SIG-M5 treated with dmso at 0.1 percent for 504 hours (cell line): ENCODE results near the gene DET1.
"Not testable (repeated sequence)": the region's sequence is repeated elsewhere in the genome, so short reads cannot be mapped to it uniquely, and the experiment has no call there.

Experiments used
- DNase-seq: peaks from one replicate; lab custom pipeline; 2025; ENCODE audit not compliant: unreplicated experiment; lab: John Stamatoyannopoulos, UW

DET1 gene

GRCh38 chr15:88541111-88541510 is 5.4 kb downstream of the DET1 start:
- not testable (repeated sequence) for DNase-seq

GRCh38 chr15:88540350-88540749 is 6.1 kb downstream of the DET1 start:
- DNase-seq, result not testable (repeated sequence)

- no peak for DNase-seq
These were observed 7.0 kb downstream of the DET1 start for GRCh38 chr15:88539441-88539840.

GRCh38 chr15:88538972-88539371 is 7.5 kb downstream of the DET1 start:
- DNase-seq, result no peak

GRCh38 chr15:88537591-88538317 is 8.7 kb downstream of the DET1 start:
- DNase-seq, result no peak

GRCh38 chr15:88535607-88536313 is 10.7 kb downstream of the DET1 start:
- DNase-seq, result no peak

- no peak for DNase-seq
These were observed 11.4 kb downstream of the DET1 start for GRCh38 chr15:88535100-88535499.

- no peak for DNase-seq
These were observed 13.1 kb downstream of the DET1 start for GRCh38 chr15:88533376-88533775.

GRCh38 chr15:88529021-88529630 is 17.4 kb downstream of the DET1 start:
- DNase-seq, result no peak

GRCh38 chr15:88526247-88526879 is 20.1 kb downstream of the DET1 start:
- no peak for DNase-seq

GRCh38 chr15:88525418-88525817 is 21.1 kb downstream of the DET1 start:
- DNase-seq, result no peak

GRCh38 chr15:88524094-88524493 is 22.4 kb downstream of the DET1 start:
- not testable (repeated sequence) for DNase-seq

GRCh38 chr15:88518903-88519302 is 27.6 kb downstream of the DET1 start:
- DNase-seq, result no peak

GRCh38 chr15:88513195-88513594 is 33.3 kb downstream of the DET1 start:
- no peak for DNase-seq

- no peak for DNase-seq
These were observed 33.9 kb downstream of the DET1 start for GRCh38 chr15:88512601-88513000.

GRCh38 chr15:88512078-88512477 is 34.4 kb downstream of the DET1 start:
- DNase-seq, result no peak

GRCh38 chr15:88511161-88511560 is 35.3 kb downstream of the DET1 start:
- DNase-seq, result no peak

GRCh38 chr15:88509964-88510363 is 36.5 kb downstream of the DET1 start:
- DNase-seq, result no peak

GRCh38 chr15:88509321-88509720 is 37.2 kb downstream of the DET1 start:
- no peak for DNase-seq

- DNase-seq, result no peak
These were observed 39.9 kb downstream of the DET1 start for GRCh38 chr15:88506628-88507027.

GRCh38 chr15:88505721-88506120 is 40.8 kb downstream of the DET1 start:
- no peak for DNase-seq

GRCh38 chr15:88504445-88504844 is 42.0 kb downstream of the DET1 start:
- DNase-seq, result no peak
